ENCODE data around the gene ZNF597.

Gene ZNF597

DNA sequence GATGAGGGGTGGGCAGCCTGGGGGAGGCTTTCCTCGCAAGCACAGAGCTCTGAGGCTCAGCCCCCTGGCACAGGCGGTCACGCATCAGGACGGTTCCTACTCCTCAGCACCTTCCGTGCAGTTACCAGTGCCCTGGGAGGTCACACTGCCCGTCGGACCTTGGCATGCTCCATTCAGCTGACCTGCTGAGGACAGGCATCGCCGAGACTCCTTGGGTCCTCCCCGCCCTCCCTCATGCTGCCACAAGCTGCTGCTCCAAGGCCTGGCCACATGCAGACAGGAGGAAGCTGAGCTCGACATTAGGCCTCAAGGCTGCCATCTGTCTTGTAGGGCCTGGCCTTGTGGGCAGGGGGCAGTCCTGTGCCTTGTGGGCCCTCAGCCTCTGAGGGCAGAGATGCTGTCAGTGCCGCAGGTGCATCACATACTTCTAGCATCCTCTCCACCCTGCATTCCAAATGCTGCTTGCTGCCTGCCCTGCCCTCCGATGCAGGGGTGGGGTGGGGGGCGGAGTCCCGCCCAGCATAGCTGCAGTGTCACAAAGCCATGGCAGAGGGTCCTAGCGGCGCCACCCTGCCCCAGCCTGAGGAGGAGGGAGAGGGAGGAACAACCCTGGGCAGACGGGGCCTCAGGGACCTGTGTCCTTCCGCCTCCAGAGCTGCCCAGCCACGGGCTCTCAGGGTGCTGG, 42.7 kb upstream of the ZNF597 start:
- no peak for DNase-seq (ENCODE audit: low spot score)
- TF ChIP-seq, protein P1, sequence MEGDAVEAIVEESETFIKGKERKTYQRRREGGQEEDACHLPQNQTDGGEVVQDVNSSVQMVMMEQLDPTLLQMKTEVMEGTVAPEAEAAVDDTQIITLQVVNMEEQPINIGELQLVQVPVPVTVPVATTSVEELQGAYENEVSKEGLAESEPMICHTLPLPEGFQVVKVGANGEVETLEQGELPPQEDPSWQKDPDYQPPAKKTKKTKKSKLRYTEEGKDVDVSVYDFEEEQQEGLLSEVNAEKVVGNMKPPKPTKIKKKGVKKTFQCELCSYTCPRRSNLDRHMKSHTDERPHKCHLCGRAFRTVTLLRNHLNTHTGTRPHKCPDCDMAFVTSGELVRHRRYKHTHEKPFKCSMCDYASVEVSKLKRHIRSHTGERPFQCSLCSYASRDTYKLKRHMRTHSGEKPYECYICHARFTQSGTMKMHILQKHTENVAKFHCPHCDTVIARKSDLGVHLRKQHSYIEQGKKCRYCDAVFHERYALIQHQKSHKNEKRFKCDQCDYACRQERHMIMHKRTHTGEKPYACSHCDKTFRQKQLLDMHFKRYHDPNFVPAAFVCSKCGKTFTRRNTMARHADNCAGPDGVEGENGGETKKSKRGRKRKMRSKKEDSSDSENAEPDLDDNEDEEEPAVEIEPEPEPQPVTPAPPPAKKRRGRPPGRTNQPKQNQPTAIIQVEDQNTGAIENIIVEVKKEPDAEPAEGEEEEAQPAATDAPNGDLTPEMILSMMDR (IDR thresholded peaks at IDR 0.05; ENCODE audit: extremely low read depth, missing control alignments), result no peak

DNA sequence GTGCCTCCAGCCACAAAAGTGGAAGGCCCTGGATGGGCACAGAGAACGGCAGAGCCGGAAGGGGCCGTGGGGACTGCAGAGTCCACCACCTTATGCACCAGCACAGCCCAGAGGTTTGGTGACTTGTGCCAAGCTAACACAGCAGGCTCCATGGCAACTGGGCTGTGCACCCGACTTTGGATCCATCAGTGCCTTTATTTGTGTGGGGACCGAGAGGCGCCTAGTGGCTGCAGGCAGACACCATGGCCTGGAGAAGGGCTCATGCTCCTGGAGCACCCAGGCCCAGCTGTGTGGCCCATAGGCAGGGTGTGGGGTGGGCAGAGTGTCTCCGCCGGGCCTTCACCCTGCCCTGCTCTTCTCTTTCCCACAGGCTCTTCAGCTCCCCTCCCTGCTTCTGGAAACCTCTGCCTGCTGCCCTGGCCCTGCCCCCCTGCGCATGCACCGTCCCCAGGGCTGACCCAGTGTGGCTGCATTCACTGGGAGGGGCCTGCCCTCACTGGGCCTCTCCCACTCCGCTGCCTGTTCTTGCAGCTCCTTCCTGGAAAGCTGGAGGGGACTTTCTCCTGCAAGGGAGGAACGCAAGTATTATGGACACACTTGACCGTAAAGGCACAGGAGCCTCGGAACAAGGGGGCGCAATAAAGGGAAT, 41.9 kb upstream of the ZNF597 start:
- DNase-seq (ENCODE audit: low spot score), result no peak
- TF ChIP-seq, protein P1 (IDR thresholded peaks at IDR 0.05; ENCODE audit: extremely low read depth, missing control alignments), result no peak

DNA sequence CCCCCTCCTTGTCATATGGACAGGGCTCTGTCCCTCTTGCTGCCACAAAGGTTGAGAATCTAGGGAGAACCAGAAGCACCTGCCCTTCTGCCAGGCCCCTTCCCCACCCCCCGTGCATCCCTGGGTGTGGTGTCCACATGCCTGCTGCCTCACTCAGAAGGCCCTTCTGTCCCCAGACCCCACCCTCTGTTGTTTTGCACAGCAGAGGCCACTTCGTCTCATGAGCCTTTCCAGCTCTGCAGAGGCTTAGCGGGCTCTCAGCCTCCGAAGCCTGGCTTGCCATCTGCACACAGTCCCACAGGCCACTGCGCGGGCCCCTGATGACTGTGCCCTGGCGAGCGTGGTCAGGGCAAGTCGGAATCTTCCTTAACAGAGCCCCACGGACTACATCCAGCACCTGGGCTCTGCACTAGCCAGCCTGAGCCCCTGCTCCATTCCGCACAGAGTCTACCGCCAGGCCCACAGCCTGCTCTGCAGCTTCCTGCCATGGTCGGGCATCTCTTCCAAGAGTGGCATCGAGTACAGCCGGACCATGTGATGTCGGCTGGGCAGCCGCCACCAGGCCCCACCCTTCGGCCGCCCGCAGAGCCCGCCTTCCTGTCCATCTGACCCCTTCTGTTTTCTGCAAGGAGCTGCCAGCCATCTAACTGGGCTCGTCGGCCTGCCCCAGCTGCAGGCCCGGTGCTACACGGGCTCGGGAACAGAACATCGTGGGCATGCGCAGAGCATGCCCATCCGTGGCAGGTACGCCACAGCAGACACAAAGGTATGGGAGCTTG, 41.2 kb upstream of the ZNF597 start:
- no peak for DNase-seq (ENCODE audit: low spot score)
- TF ChIP-seq, protein P1 (IDR thresholded peaks at IDR 0.05; ENCODE audit: extremely low read depth, missing control alignments), result no peak

DNA sequence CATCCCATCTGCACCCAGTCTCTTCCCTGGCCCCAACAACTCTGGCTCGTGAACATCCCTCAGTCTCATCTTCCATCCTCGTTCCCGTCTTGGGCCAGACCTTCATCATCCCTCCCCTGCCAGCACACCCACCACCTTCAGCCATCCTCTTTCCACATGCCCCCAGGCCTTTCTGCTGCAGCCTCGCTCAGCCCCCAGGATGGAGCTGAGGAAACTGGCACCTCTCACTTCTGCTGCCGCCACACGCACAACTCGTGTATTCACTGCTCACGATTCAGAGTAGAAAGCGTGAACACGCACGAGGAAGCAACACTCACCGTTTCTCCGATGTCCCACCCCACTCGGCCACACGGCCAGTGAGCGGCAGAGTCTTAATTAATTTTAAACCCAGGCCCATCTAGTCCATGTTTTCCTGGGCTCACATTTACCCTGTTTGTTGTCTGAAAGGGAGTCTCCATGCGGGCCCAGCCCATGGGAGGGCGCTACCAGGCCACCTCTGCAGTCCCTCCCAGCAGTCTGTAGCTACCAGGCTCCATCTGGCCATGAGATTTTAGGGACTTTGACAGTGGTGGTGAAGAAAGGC, 39.4 kb upstream of the ZNF597 start:
- TF ChIP-seq, protein P1 (IDR thresholded peaks at IDR 0.05; ENCODE audit: extremely low read depth, missing control alignments), result no peak

DNA sequence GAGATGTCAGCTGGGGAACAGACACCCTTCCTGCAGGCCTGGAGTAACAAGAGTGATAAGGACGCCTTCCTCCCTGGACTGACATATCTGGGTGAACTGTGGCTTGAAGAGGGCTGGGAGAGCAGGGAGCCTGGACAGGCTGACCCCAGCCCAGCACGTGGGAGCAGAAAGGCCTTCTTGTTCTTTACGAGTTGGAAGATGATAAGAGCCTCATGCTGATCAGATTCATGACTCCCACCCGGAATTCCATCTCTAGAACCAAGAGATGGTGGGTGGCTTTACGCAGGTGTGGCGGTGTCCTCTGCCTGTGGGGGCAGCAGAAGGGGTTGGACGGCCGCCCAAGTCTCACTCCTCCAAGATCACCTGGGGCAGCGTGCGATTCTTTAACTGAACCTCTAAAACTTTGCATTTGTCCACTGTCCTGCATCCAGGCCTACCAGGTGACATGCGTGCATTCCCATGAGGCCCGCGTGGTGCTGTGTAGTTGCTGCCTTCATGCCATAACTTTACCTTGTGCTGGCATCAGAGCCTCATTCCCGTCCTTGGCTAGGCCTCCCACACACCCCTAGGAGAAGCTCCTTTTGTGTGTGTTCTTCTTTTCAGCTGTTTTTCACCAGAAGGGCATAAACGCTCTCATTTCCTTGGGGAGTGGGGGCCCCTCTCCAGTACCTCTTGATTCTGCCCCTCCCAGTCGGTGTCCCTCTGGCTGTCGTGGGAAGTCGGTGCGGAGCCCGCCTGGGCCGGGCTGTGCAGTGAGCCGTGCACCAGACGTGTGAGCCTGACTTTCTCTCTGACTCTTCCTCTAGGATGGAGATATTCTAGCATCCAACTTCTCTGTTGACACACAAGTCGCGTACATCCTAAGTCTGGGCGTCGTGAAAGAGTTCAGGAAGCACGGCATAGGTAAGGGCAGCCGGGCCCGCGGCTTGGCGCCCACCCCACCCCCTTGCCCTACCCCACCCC, 38.7 kb upstream of the ZNF597 start:
- DNase-seq (ENCODE audit: low spot score), result no peak
- TF ChIP-seq, protein P1 (IDR thresholded peaks at IDR 0.05; ENCODE audit: extremely low read depth, missing control alignments), result no peak

More for the DNA sequence above, 39.4 kb upstream of the ZNF597 start:
- no peak for DNase-seq (ENCODE audit: low spot score)

DNA sequence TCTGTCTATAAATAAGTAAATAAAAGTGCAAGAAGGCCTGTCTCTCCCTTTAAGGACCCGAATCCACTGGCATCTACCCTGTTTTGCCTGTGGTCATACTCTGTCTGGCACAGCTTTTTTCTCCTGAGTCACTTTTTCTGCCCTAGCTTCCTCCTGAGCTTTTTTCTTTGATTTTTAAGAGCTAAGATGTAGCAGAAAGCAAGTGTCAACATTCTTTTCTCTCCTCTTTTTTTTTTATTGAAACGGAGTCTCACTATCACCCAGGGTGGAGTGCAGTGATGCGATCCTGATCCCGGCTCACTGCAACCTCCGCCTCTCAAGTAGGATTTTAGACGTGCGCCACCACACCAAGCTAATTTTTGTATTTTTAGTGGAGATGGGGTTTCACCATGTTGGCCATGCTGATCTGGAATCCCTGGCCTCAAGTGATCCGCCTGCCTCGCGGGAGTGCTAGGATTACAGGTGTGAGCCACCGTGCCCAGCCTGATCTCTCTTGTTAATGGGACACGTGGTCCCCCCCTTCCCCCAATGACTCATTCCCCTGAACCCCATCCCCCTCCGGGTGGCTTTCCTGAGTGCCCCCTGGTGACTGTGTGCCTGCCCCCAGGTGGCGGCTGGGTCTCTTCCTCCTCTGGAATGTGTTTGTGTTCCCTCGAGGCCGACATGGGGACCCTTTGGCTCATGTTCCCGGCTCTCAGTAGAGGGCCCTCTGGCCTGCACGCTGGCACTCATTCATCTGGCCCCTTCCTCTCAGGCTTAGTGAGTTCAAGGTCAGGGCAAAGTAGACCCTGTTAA, 37.8 kb upstream of the ZNF597 start:
- DNase-seq (ENCODE audit: low spot score), result no peak
- TF ChIP-seq, protein P1 (IDR thresholded peaks at IDR 0.05; ENCODE audit: extremely low read depth, missing control alignments), result no peak

Measured in GM20000 (cell line).